Bone marrow (tissue), 2 donors: Measurements from ENCODE around the gene POLR2E.

ENCODE experiments used
- DNase-seq, 2 donors: peaks; one replicate each; lab custom pipeline; 2025; lab: John Stamatoyannopoulos, UW

Gene POLR2E

GRCh38 chr19:1064661-1065605, 30.2 kb downstream of the POLR2E start:
- peak in 1 of 2 donors; percentile 53 for DNase-seq

GRCh38 chr19:1063909-1064660, 31.1 kb downstream of the POLR2E start:
- DNase-seq = no peak

- peak in 1 of 2 donors; percentile 13 for DNase-seq
These were observed 31.9 kb downstream of the POLR2E start for GRCh38 chr19:1063030-1063908.

- DNase-seq = no peak
These were observed 32.7 kb downstream of the POLR2E start for GRCh38 chr19:1062387-1063029.

- no peak for DNase-seq
These were observed 33.2 kb downstream of the POLR2E start for GRCh38 chr19:1061987-1062386.

GRCh38 chr19:1060689-1061088, 34.5 kb downstream of the POLR2E start:
- DNase-seq = no peak

GRCh38 chr19:1058112-1058511, 37.1 kb downstream of the POLR2E start:
- DNase-seq = no peak

- DNase-seq = peak in 1 of 2 donors; percentile 13
These were observed 37.9 kb downstream of the POLR2E start for GRCh38 chr19:1057176-1057855.

- DNase-seq = no peak
These were observed 39.1 kb downstream of the POLR2E start for GRCh38 chr19:1055886-1056620.

- DNase-seq = no peak
These were observed 40.1 kb downstream of the POLR2E start for GRCh38 chr19:1055028-1055425.

- no peak for DNase-seq
These were observed 40.8 kb downstream of the POLR2E start for GRCh38 chr19:1054102-1055027.

- DNase-seq = no peak
These were observed 41.7 kb downstream of the POLR2E start for GRCh38 chr19:1053176-1054101.

- no peak for DNase-seq
These were observed 42.7 kb downstream of the POLR2E start for GRCh38 chr19:1052349-1052975.

GRCh38 chr19:1051791-1052190, 43.4 kb downstream of the POLR2E start:
- DNase-seq = no peak

GRCh38 chr19:1050989-1051788, 44.0 kb downstream of the POLR2E start:
- DNase-seq = no peak

- DNase-seq = no peak
These were observed 45.4 kb downstream of the POLR2E start for GRCh38 chr19:1049800-1050199.

GRCh38 chr19:1049106-1049505, 46.1 kb downstream of the POLR2E start:
- no peak for DNase-seq
